Mesenchymal stem cell (in vitro differentiated cells and primary cell): ENCODE measurements around the gene ZFYVE28.

ENCODE experiments used
- DNase-seq: peaks from one replicate; pipeline ENCODE4 v3.0.0-alpha.2; 2013
- H2AFZ ChIP-seq: one replicate; pipeline ENCODE4 v1.6.1; 2013; ENCODE audit warnings: low read depth, mild to moderate bottlenecking, control low read depth, inconsistent platforms, low read length, moderate library complexity
- H2AK5ac ChIP-seq: 2 replicates; pipeline ENCODE4 v1.6.1; 2013; ENCODE audit warnings: low read length, moderate library complexity, mild to moderate bottlenecking, inconsistent platforms; ENCODE audit not compliant: severe bottlenecking
- H2BK120ac ChIP-seq: one replicate; pipeline ENCODE4 v1.6.1; 2013; ENCODE audit warnings: low read depth, mild to moderate bottlenecking, inconsistent platforms, low read length, moderate library complexity
- H2BK12ac ChIP-seq, 2 experiments: one replicate each; pipeline ENCODE4 v1.6.1; 2013; ENCODE audit warnings: inconsistent platforms in 2 of 2, low read length in 2 of 2, mild to moderate bottlenecking in 2 of 2, moderate library complexity in 2 of 2, control low read depth in 1 of 2
- H2BK15ac ChIP-seq: one replicate; pipeline ENCODE4 v1.6.1; 2013; ENCODE audit warnings: mild to moderate bottlenecking, low read depth, inconsistent platforms; ENCODE audit not compliant: poor library complexity, severe bottlenecking
- H2BK5ac ChIP-seq: 2 replicates; pipeline ENCODE4 v1.6.1; 2013; ENCODE audit warnings: low read depth, mild to moderate bottlenecking, low read length, control low read depth, inconsistent platforms; ENCODE audit not compliant: poor library complexity, severe bottlenecking
- H3K14ac ChIP-seq, 2 experiments: one replicate each; pipeline ENCODE4 v1.6.1; 2013; ENCODE audit warnings: inconsistent platforms in 2 of 2, low read length in 2 of 2, control low read depth in 1 of 2, mild to moderate bottlenecking in 1 of 2, moderate library complexity in 1 of 2
- H3K18ac ChIP-seq, 2 experiments: one replicate each; pipeline ENCODE4 v1.6.1; 2013; ENCODE audit warnings: inconsistent platforms in 2 of 2, low read length in 2 of 2, control low read depth in 1 of 2, low read depth in 1 of 2, mild to moderate bottlenecking in 1 of 2
- H3K23ac ChIP-seq, 2 experiments: one replicate each; pipeline ENCODE4 v1.6.1; 2013; ENCODE audit warnings: inconsistent platforms in 2 of 2, low read length in 2 of 2, mild to moderate bottlenecking in 2 of 2, moderate library complexity in 2 of 2, control low read depth in 1 of 2
- H3K27ac ChIP-seq: 2 replicates; pipeline ENCODE4 v1.5.1; 2013; ENCODE audit warnings: mild to moderate bottlenecking, moderate library complexity, low read length, control low read depth, inconsistent platforms; ENCODE audit not compliant: poor library complexity, severe bottlenecking
- H3K27me3 ChIP-seq, 2 experiments: 2 replicates each; pipeline versions ENCODE4 v1.6.1 to v1.7.0; 2013; ENCODE audit warnings: low read length in 2 of 2, mild to moderate bottlenecking in 2 of 2, moderate library complexity in 2 of 2, control low read depth in 1 of 2, inconsistent platforms in 1 of 2; ENCODE audit not compliant: control insufficient read depth in 1 of 2, insufficient read depth in 1 of 2
- H3K36me3 ChIP-seq, 2 experiments: 2 replicates each; pipeline versions ENCODE4 v1.6.1 to v1.7.0; 2013; ENCODE audit warnings: low read length in 2 of 2, control low read depth in 1 of 2, inconsistent platforms in 1 of 2, low read depth in 1 of 2, mild to moderate bottlenecking in 1 of 2; ENCODE audit not compliant: insufficient read depth in 2 of 2, control insufficient read depth in 1 of 2
- H3K4ac ChIP-seq, 2 experiments: one replicate each; pipeline ENCODE4 v1.6.1; 2013; ENCODE audit warnings: inconsistent platforms in 2 of 2, low read length in 2 of 2, mild to moderate bottlenecking in 2 of 2, moderate library complexity in 2 of 2, control low read depth in 1 of 2, low read depth in 1 of 2
- H3K4me1 ChIP-seq: 2 replicates; pipeline ENCODE4 v1.6.1; 2013; ENCODE audit warnings: low read depth, low read length, control low read depth; ENCODE audit not compliant: control insufficient read depth, insufficient read depth
- H3K4me2 ChIP-seq: 2 replicates; pipeline ENCODE4 v1.6.1; 2013; ENCODE audit warnings: low read length, mild to moderate bottlenecking, inconsistent platforms; ENCODE audit not compliant: poor library complexity, severe bottlenecking
- H3K4me3 ChIP-seq, 2 experiments: 2 replicates each; pipeline versions ENCODE4 v1.5.1 to v1.7.0; 2013; ENCODE audit warnings: low read length in 2 of 2, mild to moderate bottlenecking in 2 of 2, control low read depth in 1 of 2, low read depth in 1 of 2; ENCODE audit not compliant: insufficient read depth in 1 of 2
- H3K79me1 ChIP-seq: replicated peaks from 2 replicates; pipeline ENCODE4 v1.6.1; 2013; ENCODE audit warnings: mild to moderate bottlenecking, control low read depth, low read length, inconsistent platforms; ENCODE audit not compliant: poor library complexity, severe bottlenecking
- H3K9ac ChIP-seq: 2 replicates; pipeline ENCODE4 v1.7.0; 2013; ENCODE audit warnings: mild to moderate bottlenecking, low read length, moderate library complexity
- H3K9me3 ChIP-seq: 2 replicates; pipeline ENCODE4 v1.7.0; 2013; ENCODE audit warnings: mild to moderate bottlenecking, low read length; ENCODE audit not compliant: control insufficient read depth
- H4K8ac ChIP-seq: one replicate; pipeline ENCODE4 v1.6.1; 2013; ENCODE audit warnings: inconsistent platforms, mild to moderate bottlenecking, low read length, moderate library complexity
- H4K91ac ChIP-seq: one replicate; pipeline ENCODE4 v1.6.1; 2013; ENCODE audit warnings: mild to moderate bottlenecking, low read length, inconsistent platforms
- WGBS: methylation state at CpG from one replicate; pipeline ENCODE4 v1.1.7; 2013; ENCODE audit warnings: mixed read lengths; 5-methylcytosine and 5-hydroxymethylcytosine counted together

Gene ZFYVE28

DNA sequence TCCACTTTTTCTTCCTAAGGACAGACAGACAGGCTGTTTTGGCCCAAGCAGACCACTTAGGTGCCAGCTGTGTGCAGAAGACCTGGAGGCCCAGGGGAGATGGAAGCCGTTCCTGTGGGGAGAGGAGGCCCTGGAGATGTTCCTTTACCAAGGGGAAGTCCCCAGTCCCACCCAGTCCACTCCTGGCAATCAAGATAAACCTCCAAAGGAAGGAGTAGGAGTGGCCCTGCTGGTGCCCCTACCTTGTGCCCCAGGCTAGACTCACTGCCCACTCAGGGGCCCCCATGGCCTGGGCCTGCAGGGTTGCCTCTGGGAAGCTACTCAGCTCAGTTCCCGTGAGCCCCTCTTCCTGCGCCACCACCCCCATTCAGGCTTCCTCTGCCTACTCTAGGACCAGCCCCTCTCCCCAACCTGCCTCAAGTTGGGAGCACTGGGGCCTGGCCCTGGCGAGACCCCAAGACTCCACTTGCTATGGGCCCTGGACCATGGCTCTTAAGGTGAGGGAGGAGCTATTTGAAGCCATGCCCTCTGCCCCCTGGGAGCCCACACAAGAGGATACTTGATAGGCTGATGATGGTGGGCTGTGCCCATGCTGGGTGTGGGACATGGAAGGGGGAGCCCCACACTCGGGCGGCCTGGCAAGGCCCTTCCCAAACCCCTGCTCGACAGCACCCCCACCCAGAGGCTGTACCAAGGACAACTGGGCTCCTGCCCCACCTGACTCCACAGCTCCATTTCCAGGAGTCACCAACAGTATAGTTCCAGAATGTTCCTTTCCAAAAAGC lies 25.7 kb upstream of the ZFYVE28 start:
- no peak overlapping the region for H2BK120ac ChIP-seq
- no peaks in the 10 kb centered on the region for H3K36me3 ChIP-seq
- H2BK5ac ChIP-seq, result no peak overlapping the region
- H4K91ac ChIP-seq, result no peak overlapping the region
- no peak overlapping the region for H3K23ac ChIP-seq
- 91% methylated on average over 6 of the region's 7 CpGs for WGBS
- H3K9ac ChIP-seq, result no peak overlapping the region
- H3K27me3 ChIP-seq, result peaks cover 6 to 36% of the 10 kb centered on the region in 2 experiments
- no peak overlapping the region for H4K8ac ChIP-seq
- H3K4me3 ChIP-seq, result no peak overlapping the region
- H2BK12ac ChIP-seq, result no peak overlapping the region
- no peak overlapping the region for H3K14ac ChIP-seq
- H2BK15ac ChIP-seq, result no peak overlapping the region
- H2AK5ac ChIP-seq, result no peak overlapping the region
- H3K4me2 ChIP-seq, result no peak overlapping the region
- no peak overlapping the region for H3K4ac ChIP-seq
- H2AFZ ChIP-seq, result no peak overlapping the region
- no peak for DNase-seq
- peaks cover 3% of the 10 kb centered on the region for H3K4me1 ChIP-seq
- no peaks in the 10 kb centered on the region for H3K79me1 ChIP-seq
- H3K9me3 ChIP-seq, result no peaks in the 10 kb centered on the region
- H3K18ac ChIP-seq, result no peak overlapping the region
- no peak overlapping the region for H3K27ac ChIP-seq

- Histone ChIP-seq H3K18ac (no peak overlapping the region), H2AFZ (no peak overlapping the region), H3K27ac (no peak overlapping the region), H4K8ac (no peak overlapping the region), H3K23ac (no peak overlapping the region), H3K36me3 (no peaks in the 10 kb centered on the region), H2BK5ac (no peak overlapping the region), H3K27me3 (peaks cover 0 to 27% of the 10 kb centered on the region in 2 experiments), H3K9ac (no peak overlapping the region), H4K91ac (no peak overlapping the region), H2BK12ac (no peak overlapping the region), H3K4me3 (no peak overlapping the region), H2AK5ac (no peak overlapping the region), H3K79me1 (no peaks in the 10 kb centered on the region), H3K4ac (no peak overlapping the region), H2BK120ac (no peak overlapping the region), H3K4me2 (no peak overlapping the region), H3K9me3 (no peaks in the 10 kb centered on the region), H3K4me1 (peaks cover 8% of the 10 kb centered on the region), H2BK15ac (no peak overlapping the region), H3K14ac (no peak overlapping the region)
- no peak for DNase-seq
- WGBS, result 83% methylated on average over 18 of the region's 20 CpGs
Observed at GRCh38 chr4:2443061-2443730, 24.8 kb upstream of the ZFYVE28 start.

DNA sequence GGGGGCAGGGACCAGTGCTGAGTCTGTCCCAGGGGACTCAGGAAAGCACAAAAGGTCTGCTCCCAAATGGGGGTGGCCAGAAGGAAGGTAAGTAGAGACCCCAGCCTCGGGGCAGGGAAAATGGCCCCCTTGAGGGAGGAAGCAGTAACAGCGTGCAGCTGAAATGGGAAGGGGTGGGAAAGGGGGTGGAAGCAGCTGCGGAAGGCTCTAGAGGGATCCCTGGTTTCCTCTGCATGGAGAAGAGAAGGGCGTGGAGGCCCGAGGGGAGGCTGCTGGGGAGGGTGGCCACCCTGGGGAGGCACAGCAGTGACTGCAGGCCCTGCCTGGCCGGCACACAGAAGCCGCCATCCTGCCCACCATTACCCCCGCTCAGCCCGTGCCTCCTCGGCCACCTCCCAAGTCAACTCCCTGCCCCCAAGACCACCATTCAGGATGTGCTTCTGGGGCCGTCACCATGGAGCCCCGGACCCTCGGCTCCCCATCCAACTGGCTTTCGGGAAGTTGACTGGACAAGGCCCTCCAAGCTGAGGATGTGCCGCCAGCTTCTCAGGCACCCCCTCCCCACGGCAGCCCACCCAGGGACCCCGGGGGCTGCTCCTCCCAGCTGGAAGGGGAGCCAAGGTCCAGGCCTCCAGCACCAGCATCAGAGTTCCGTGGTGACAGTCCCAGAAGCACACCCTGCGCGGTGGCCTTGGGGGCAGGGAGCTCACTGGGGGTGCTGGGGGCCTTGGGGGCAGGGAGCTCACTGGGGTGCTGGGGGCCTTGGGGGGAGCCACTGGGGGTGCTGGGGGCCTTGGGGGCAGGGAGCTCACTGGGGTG lies 23.9 kb upstream of the ZFYVE28 start:
- H4K8ac ChIP-seq, result no peak overlapping the region
- no peak overlapping the region for H4K91ac ChIP-seq
- no peak overlapping the region for H3K4ac ChIP-seq
- H2BK120ac ChIP-seq, result no peak overlapping the region
- no peak for DNase-seq
- no peak overlapping the region for H3K4me3 ChIP-seq
- H3K9me3 ChIP-seq, result no peaks in the 10 kb centered on the region
- H2BK15ac ChIP-seq, result no peak overlapping the region
- H3K14ac ChIP-seq, result no peak overlapping the region
- H2BK5ac ChIP-seq, result no peak overlapping the region
- H3K79me1 ChIP-seq, result no peaks in the 10 kb centered on the region
- no peak overlapping the region for H3K27ac ChIP-seq
- H2AK5ac ChIP-seq, result no peak overlapping the region
- H3K18ac ChIP-seq, result no peak overlapping the region
- whole genome bisulfite sequencing, result 85% methylated on average over 18 of the region's 20 CpGs
- H3K27me3 ChIP-seq, result peaks cover 0 to 28% of the 10 kb centered on the region in 2 experiments
- no peak overlapping the region for H2BK12ac ChIP-seq
- no peak overlapping the region for H2AFZ ChIP-seq
- H3K9ac ChIP-seq, result no peak overlapping the region
- H3K23ac ChIP-seq, result no peak overlapping the region
- no peak overlapping the region for H3K4me2 ChIP-seq
- peaks cover 8% of the 10 kb centered on the region for H3K4me1 ChIP-seq
- H3K36me3 ChIP-seq, result no peaks in the 10 kb centered on the region
